Nephron progenitor cell (in vitro differentiated cells): ENCODE data around the gene RNF121.
A peak's percentile ranks its signal among the peaks of the same experiment; 100 is the strongest.

Source experiments
- DNase-seq: peaks from one replicate; pipeline ENCODE4 v3.0.0; 2021
- H3K27ac Mint-ChIP-seq: 2 replicates; pipeline ENCODE4 v1.8.0; 2021; ENCODE audit warnings: mild to moderate bottlenecking, moderate library complexity, mixed read lengths
- H3K27me3 Mint-ChIP-seq: 2 replicates; pipeline ENCODE4 v1.8.0; 2021; ENCODE audit warnings: mild to moderate bottlenecking, low read depth, mixed read lengths; ENCODE audit not compliant: poor library complexity
- H3K36me3 Mint-ChIP-seq: 2 replicates; pipeline ENCODE4 v1.8.0; 2021; ENCODE audit warnings: low read depth, mixed read lengths
- H3K4me1 Mint-ChIP-seq: 2 replicates; pipeline ENCODE4 v1.8.0; 2021; ENCODE audit warnings: mixed read lengths
- H3K4me3 Mint-ChIP-seq: 2 replicates; pipeline ENCODE4 v1.8.0; 2021; ENCODE audit warnings: mild to moderate bottlenecking, moderate library complexity, mixed read lengths
- H3K9me3 Mint-ChIP-seq: 2 replicates; pipeline ENCODE4 v1.8.0; 2021; ENCODE audit warnings: mild to moderate bottlenecking, moderate library complexity, mixed read lengths
- CTCF ChIP-seq: fragments of 200-600 bp; sonication (generic); IDR thresholded peaks from 2 replicates; pipeline ENCODE4 v1.5.0; 2021; ENCODE audit warnings: antibody characterized with exemption

The RNF121 gene

DNA sequence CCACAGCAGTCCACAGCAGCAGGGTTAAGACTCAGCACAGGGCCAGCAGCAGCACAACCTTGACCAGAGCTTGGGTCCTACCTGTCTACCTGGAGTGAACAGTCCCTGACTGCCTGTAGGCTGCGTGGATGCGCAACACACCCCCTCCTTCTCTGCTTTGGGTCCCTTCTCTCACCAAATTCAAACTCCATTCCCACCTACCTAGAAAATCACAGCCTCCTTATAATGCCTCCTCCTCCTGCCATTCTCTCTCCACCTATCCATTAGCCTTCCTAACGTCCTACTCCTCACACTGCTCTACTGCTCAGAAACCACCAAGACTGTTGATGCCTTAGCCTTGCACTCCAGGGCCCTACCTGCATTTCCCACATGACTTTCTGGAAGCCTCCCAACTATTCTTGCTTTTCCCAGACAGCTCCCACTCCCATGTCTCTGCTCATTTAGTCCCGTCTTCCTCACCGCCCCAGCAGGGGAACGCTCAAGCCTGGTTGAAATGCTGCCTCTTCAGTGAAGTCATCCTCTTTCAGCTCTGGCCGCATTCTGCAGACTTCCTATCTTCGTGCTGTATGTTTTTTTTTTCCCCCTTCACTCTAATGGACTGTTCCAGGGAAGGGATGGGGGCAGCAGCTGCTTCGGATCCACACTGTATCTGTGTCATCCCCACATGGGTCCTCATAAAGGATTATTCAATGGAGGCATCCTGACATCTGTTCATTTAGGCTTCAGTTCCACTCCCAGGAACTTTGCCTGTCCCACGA, 73.2 kb downstream of the RNF121 start:
- TF ChIP-seq CTCF = no peak
- peaks cover 27% of the 10 kb centered on the region for H3K36me3 Mint-ChIP-seq
- no peaks in the 10 kb centered on the region for H3K9me3 Mint-ChIP-seq
- DNase-seq = no peak
- H3K27me3 Mint-ChIP-seq = no peaks in the 10 kb centered on the region
- H3K27ac Mint-ChIP-seq = peak overlapping the region; percentile 91
- peaks cover 10% of the 10 kb centered on the region for H3K4me1 Mint-ChIP-seq
- H3K4me3 Mint-ChIP-seq = no peak overlapping the region

DNA sequence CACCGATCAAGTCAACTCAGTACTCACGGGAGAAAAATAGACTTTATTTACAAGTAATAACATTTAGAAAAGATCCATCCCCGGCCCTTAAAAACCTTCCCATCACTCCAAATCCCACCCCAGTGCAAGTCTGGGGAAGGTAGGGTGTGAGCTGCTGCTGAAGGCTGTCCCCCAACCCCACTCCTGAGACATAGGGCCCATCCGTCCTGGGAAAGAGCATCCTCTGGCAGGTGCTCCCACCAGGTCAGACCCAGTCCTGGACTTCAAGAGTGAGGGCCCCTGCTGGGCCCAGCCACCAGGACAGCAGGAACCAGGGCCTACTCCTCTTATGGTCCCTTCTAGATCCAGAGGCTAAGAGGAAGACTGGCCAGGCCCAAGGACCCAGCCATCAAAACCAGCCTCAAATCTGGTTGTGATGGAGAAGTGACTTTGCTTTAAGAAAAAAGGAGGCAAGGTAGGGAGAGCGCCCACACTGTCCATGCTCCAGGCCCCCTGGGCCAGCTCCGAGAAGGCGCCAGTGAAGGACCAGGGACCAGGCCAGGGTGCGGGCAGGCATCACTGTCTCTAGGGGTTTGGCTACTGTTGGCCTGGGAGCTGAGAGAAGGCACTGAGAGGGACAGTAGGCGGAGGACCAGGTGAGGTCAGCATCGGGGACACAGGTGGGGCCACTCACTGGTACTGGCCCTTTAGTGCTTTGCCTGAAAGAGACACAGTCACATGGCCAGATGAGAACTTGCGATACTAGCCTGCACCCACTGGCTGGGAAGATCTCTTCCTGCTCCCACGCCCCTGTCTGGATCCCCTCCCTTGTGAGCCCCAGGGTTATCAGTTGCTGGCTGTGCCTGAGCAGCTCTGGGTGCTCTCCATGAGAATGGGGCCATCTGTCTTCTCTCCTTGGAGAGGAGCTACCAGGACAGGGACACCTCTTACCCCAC, 74.3 kb downstream of the RNF121 start:
- no peaks in the 10 kb centered on the region for H3K27me3 Mint-ChIP-seq
- H3K36me3 Mint-ChIP-seq = peaks cover 37% of the 10 kb centered on the region
- no peak for DNase-seq
- peak overlapping the region; percentile 91 for H3K27ac Mint-ChIP-seq
- no peaks in the 10 kb centered on the region for H3K9me3 Mint-ChIP-seq
- peaks cover 10% of the 10 kb centered on the region for H3K4me1 Mint-ChIP-seq
- no peak for TF ChIP-seq CTCF
- H3K4me3 Mint-ChIP-seq = no peak overlapping the region

GRCh38 chr11:72003776-72004171, 74.9 kb downstream of the RNF121 start:
- no peaks in the 10 kb centered on the region for H3K9me3 Mint-ChIP-seq
- no peak for DNase-seq
- H3K36me3 Mint-ChIP-seq = peaks cover 43% of the 10 kb centered on the region
- peaks cover 10% of the 10 kb centered on the region for H3K4me1 Mint-ChIP-seq
- no peaks in the 10 kb centered on the region for H3K27me3 Mint-ChIP-seq
- H3K4me3 Mint-ChIP-seq = no peak overlapping the region
- no peak for TF ChIP-seq CTCF
- peak overlapping the region; percentile 36 for H3K27ac Mint-ChIP-seq

DNA sequence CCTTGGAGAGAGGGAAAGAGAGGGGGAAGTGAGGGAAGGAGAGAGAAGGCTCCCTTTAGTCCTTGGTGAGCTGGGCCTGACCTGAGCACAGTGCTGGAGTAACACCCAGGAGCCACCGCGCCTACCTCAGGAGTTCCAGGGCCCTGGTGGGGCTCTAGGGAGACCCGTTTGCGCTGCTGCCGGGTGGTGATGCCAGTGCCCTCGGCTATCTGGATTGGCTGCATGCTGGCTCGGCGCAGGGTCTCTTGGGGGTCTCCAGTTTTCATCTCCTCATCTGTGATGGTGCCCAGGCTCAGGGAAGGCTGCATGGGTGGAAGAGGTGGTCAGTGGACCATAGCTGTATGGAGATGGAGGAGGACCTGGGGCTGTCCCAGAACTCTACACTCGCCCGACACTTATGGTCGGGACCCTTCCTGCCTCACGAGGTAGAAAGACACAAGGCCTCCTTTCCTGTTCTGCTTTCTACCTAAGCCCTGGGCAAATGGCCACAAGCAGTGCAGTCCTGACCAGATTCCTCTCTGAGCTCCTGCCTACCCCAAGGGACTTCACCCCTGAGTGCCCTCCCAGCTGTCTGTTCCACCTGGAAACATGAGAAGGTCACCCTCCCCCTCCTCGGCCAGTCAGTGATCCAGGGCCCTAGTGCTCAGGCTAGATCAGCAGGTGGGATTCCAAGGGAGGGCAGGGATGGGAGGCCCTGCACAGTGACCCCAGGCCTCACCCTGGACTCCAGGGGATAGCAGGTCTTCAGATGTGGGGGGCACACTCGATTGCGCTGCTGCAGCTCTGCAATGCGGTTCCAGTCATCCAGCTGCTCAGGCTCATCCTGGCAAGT, 75.9 kb downstream of the RNF121 start:
- no peaks in the 10 kb centered on the region for H3K9me3 Mint-ChIP-seq
- no peak overlapping the region for H3K4me3 Mint-ChIP-seq
- H3K27me3 Mint-ChIP-seq = no peaks in the 10 kb centered on the region
- DNase-seq = no peak
- H3K4me1 Mint-ChIP-seq = peaks cover under 1% of the 10 kb centered on the region
- no peak for TF ChIP-seq CTCF
- peak overlapping the region; percentile 74 for H3K27ac Mint-ChIP-seq
- peaks cover 43% of the 10 kb centered on the region for H3K36me3 Mint-ChIP-seq

- no peak for TF ChIP-seq CTCF
- Mint-ChIP-seq H3K9me3 (no peaks in the 10 kb centered on the region), H3K4me1 (no peaks in the 10 kb centered on the region), H3K27ac (peak overlapping the region; percentile 85), H3K36me3 (peaks cover 43% of the 10 kb centered on the region), H3K4me3 (no peak overlapping the region), H3K27me3 (no peaks in the 10 kb centered on the region)
- no peak for DNase-seq
Measured at GRCh38 chr11:72005347-72006260, 76.8 kb downstream of the RNF121 start.
